Measurements from ENCODE around the gene INPP5F.
"Not testable (repeated sequence)": the region's sequence is repeated elsewhere in the genome, so short reads cannot be mapped to it uniquely, and the experiment has no call there.

Gene INPP5F

DNA sequence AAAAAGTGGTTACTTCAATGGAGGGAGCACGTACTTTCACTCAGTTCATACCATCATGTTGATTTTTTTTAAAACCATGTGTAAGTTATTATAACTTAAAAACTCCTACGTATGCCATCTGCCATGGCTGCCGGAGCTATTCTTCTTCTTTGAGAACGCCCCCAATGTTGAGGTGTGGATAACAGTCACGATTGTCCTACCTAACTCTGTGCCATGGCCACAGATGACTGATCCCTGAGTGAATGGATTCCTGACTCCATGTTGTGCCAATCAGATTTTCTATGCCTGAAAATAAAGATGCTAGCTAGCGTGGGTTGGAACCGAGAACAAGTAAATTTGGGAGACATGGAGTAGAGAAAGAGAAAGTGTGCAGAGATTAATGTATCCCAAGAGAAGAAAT lies 141.5 kb downstream of the INPP5F start:
- Histone ChIP-seq H3K79me2 (ENCODE audit: control insufficient read depth, insufficient read depth, low read length, poor library complexity) (peaks cover 26% of the 10 kb centered on the region), H3K4ac (ENCODE audit: low read depth, low read length) (peak overlapping the region; percentile 93), H2BK5ac (ENCODE audit: low read depth, low read length, poor library complexity) (no peak overlapping the region)

DNA sequence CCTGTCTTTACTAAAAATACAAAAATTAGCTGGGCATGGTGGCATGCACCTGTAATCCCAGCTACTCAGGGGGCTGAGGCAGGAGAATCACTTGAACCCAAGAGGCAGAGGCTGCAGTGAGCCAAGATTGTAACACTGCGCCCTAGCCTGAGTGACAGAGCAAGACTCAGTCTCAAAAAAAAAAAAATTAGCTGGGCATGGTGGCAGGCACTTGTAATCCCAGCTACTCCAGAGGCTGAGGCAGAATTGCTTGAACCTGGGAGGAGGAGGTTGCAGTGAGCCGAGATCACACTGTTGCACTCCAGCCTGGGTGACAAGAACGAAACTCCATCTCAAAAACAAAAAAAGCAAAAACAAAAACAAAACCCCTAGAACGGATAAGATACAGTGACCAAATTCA lies 143.5 kb downstream of the INPP5F start:
- not testable (repeated sequence) for H3K4me2 ChIP-seq (ENCODE audit: low read length); H2BK5ac ChIP-seq (ENCODE audit: low read depth, low read length, poor library complexity); H3K4me1 ChIP-seq (ENCODE audit: control insufficient read depth in 1 of 2, insufficient read depth in 2 of 2, low read length in 2 of 2); H3K9ac ChIP-seq (ENCODE audit: low read length); H3K23ac ChIP-seq (ENCODE audit: low read length); DNase-seq; H4K91ac ChIP-seq (ENCODE audit: low read depth, low read length); H2BK120ac ChIP-seq (ENCODE audit: insufficient read depth, low read length, poor library complexity); H3K14ac ChIP-seq (ENCODE audit: low read length); H4K8ac ChIP-seq (ENCODE audit: low read depth, low read length); H3K27ac ChIP-seq (ENCODE audit: low read depth, low read length); H3K9me3 ChIP-seq (ENCODE audit: insufficient read depth, low read depth, low read length); H3K4me3 ChIP-seq (ENCODE audit: low read depth, low read length); H3K18ac ChIP-seq (ENCODE audit: low read length); H2AFZ ChIP-seq (ENCODE audit: insufficient read depth, low read length, poor library complexity); H3K27me3 ChIP-seq (ENCODE audit: insufficient read depth, low read length); H4K12ac ChIP-seq (ENCODE audit: low read depth, low read length); H3K36me3 ChIP-seq (ENCODE audit: control insufficient read depth in 1 of 2, insufficient read depth in 2 of 2, low read length in 2 of 2); H2AK5ac ChIP-seq (ENCODE audit: low read length); H2BK12ac ChIP-seq (ENCODE audit: low read length)
- H3K4ac ChIP-seq (ENCODE audit: low read depth, low read length): peak overlapping the region; percentile 64
- H3K79me2 ChIP-seq (ENCODE audit: control insufficient read depth, insufficient read depth, low read length, poor library complexity): peaks cover 33% of the 10 kb centered on the region
- no CpG with 5 or more reads among the region's 4 CpGs for WGBS (ENCODE audit: extremely low coverage, insufficient coverage, insufficient read length)
- peaks cover 11% of the 10 kb centered on the region for H3K79me1 ChIP-seq (ENCODE audit: low read length)

More for the DNA sequence above, 141.5 kb downstream of the INPP5F start:
- Histone ChIP-seq H3K23ac (ENCODE audit: low read length) (no peak overlapping the region), H4K12ac (ENCODE audit: low read depth, low read length) (no peak overlapping the region), H3K27me3 (ENCODE audit: insufficient read depth, low read length) (no peaks in the 10 kb centered on the region), H4K8ac (ENCODE audit: low read depth, low read length) (no peak overlapping the region), H3K4me3 (ENCODE audit: low read depth, low read length) (no peak overlapping the region), H2BK120ac (ENCODE audit: insufficient read depth, low read length, poor library complexity) (no peak overlapping the region), H3K4me2 (ENCODE audit: low read length) (no peak overlapping the region), H3K36me3 (ENCODE audit: control insufficient read depth in 1 of 2, insufficient read depth in 2 of 2, low read length in 2 of 2) (no peaks in the 10 kb centered on the region), H2AK5ac (ENCODE audit: low read length) (no peak overlapping the region), H3K27ac (ENCODE audit: low read depth, low read length) (no peak overlapping the region), H2BK12ac (ENCODE audit: low read length) (no peak overlapping the region), H3K14ac (ENCODE audit: low read length) (no peak overlapping the region), H3K4me1 (ENCODE audit: control insufficient read depth in 1 of 2, insufficient read depth in 2 of 2, low read length in 2 of 2) (no peaks in the 10 kb centered on the region), H3K9me3 (ENCODE audit: insufficient read depth, low read depth, low read length) (no peaks in the 10 kb centered on the region), H2AFZ (ENCODE audit: insufficient read depth, low read length, poor library complexity) (no peak overlapping the region), H3K18ac (ENCODE audit: low read length) (no peak overlapping the region), H3K79me1 (ENCODE audit: low read length) (peaks cover 3% of the 10 kb centered on the region), H3K9ac (ENCODE audit: low read length) (no peak overlapping the region), H4K91ac (ENCODE audit: low read depth, low read length) (no peak overlapping the region)
- no peak for DNase-seq
- WGBS (ENCODE audit: extremely low coverage, insufficient coverage, insufficient read length): no CpG with 5 or more reads among the region's 7 CpGs

DNA sequence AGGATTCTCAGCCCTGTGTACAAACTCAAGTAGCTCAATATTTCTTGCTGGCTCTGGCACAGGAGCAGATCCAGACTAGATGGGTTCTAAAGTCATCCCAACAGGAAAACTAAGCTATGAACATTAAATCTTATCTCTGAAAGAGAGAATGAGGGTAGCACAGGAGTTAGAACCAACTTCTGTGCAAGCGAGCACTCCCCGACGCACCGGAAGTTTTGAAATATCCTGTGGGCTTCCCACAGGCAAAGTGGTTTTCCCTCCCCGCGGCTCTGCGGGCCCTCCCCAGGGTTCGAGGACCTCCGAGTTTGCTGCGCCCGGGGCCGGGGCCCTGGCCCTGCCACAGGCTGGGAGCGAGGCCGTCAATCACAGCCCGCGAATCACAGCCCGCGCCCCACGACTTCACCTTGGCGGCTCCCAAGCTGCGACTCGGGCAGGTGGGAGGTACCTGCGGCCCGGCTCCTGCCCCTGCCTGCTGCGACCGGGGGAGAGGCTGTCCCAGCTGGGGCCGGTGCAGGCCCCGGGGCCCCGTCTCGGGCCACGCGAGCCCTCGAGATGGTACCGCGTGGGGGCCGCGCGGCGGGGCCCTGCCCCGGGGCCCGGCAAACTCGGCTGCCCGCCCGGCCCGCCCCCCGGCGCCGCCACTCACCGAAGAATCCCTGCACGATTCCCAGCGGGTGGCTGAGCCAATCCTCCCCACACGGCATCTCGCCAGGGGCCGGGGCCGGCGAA lies 146.2 kb downstream of the INPP5F start:
- Histone ChIP-seq H3K27me3 (ENCODE audit: insufficient read depth, low read length) (no peaks in the 10 kb centered on the region), H4K8ac (ENCODE audit: low read depth, low read length) (peak overlapping the region; percentile 72), H3K14ac (ENCODE audit: low read length) (peak overlapping the region; percentile 85), H2AFZ (ENCODE audit: insufficient read depth, low read length, poor library complexity) (peak overlapping the region; percentile 76), H3K23ac (ENCODE audit: low read length) (no peak overlapping the region), H3K4me2 (ENCODE audit: low read length) (peak overlapping the region; percentile 100), H3K4me1 (ENCODE audit: control insufficient read depth in 1 of 2, insufficient read depth in 2 of 2, low read length in 2 of 2) (no peaks in the 10 kb centered on the region), H3K79me1 (ENCODE audit: low read length) (peaks cover 11% of the 10 kb centered on the region), H3K9me3 (ENCODE audit: insufficient read depth, low read depth, low read length) (no peaks in the 10 kb centered on the region), H3K79me2 (ENCODE audit: control insufficient read depth, insufficient read depth, low read length, poor library complexity) (peaks cover 27% of the 10 kb centered on the region), H4K12ac (ENCODE audit: low read depth, low read length) (peak overlapping the region; percentile 14), H2BK12ac (ENCODE audit: low read length) (no peak overlapping the region), H2BK5ac (ENCODE audit: low read depth, low read length, poor library complexity) (peak overlapping the region; percentile 89), H3K4me3 (ENCODE audit: low read depth, low read length) (peak overlapping the region; percentile 89), H3K9ac (ENCODE audit: low read length) (peak overlapping the region; percentile 94), H3K18ac (ENCODE audit: low read length) (peak overlapping the region; percentile 85), H3K4ac (ENCODE audit: low read depth, low read length) (peak overlapping the region; percentile 97), H3K36me3 (ENCODE audit: control insufficient read depth in 1 of 2, insufficient read depth in 2 of 2, low read length in 2 of 2) (no peaks in the 10 kb centered on the region), H4K91ac (ENCODE audit: low read depth, low read length) (peak overlapping the region; percentile 95), H2AK5ac (ENCODE audit: low read length) (peak overlapping the region; percentile 36), H3K27ac (ENCODE audit: low read depth, low read length) (peak overlapping the region; percentile 79), H2BK120ac (ENCODE audit: insufficient read depth, low read length, poor library complexity) (peak overlapping the region; percentile 67)
- peak; percentile 46 to 72 for DNase-seq
- no CpG with 5 or more reads among the region's 56 CpGs for WGBS (ENCODE audit: extremely low coverage, insufficient coverage, insufficient read length)

GRCh38 chr10:119872610-119872859 lies 146.7 kb downstream of the INPP5F start, which contains the start of gene MCMBP:
MCMBP (minus strand) TSS chr10:119872843; CDS start chr10:119872584, 259 bp downstream.
- no peaks in the 10 kb centered on the region for H3K4me1 ChIP-seq (ENCODE audit: control insufficient read depth in 1 of 2, insufficient read depth in 2 of 2, low read length in 2 of 2)
- WGBS (ENCODE audit: extremely low coverage, insufficient coverage, insufficient read length): no CpG with 5 or more reads among the region's 42 CpGs

More at GRCh38 chr10:119872610-119872859, 146.7 kb downstream of the INPP5F start, which contains the start of gene MCMBP:
- no peak for DNase-seq
- H2BK12ac ChIP-seq (ENCODE audit: low read length): no peak within 1 kb of the TSS
- no peak within 1 kb of the TSS for H3K23ac ChIP-seq (ENCODE audit: low read length)
- H3K79me2 ChIP-seq (ENCODE audit: control insufficient read depth, insufficient read depth, low read length, poor library complexity): peaks cover 25% of the 10 kb centered on the region
- peak within 1 kb of the TSS; percentile 80 for H4K8ac ChIP-seq (ENCODE audit: low read depth, low read length)
- peak within 1 kb of the TSS; percentile 89 for H3K4me3 ChIP-seq (ENCODE audit: low read depth, low read length)
- H2BK5ac ChIP-seq (ENCODE audit: low read depth, low read length, poor library complexity): peak within 1 kb of the TSS; percentile 89
- H3K79me1 ChIP-seq (ENCODE audit: low read length): peaks cover 11% of the 10 kb centered on the region
- peak within 1 kb of the TSS; percentile 55 for H4K12ac ChIP-seq (ENCODE audit: low read depth, low read length)
- H2BK120ac ChIP-seq (ENCODE audit: insufficient read depth, low read length, poor library complexity): peak within 1 kb of the TSS; percentile 67
- no peaks in the 10 kb centered on the region for H3K27me3 ChIP-seq (ENCODE audit: insufficient read depth, low read length)
- H3K9me3 ChIP-seq (ENCODE audit: insufficient read depth, low read depth, low read length): no peaks in the 10 kb centered on the region
- peak within 1 kb of the TSS; percentile 85 for H3K14ac ChIP-seq (ENCODE audit: low read length)
- H4K91ac ChIP-seq (ENCODE audit: low read depth, low read length): peak within 1 kb of the TSS; percentile 95
- H3K27ac ChIP-seq (ENCODE audit: low read depth, low read length): peak within 1 kb of the TSS; percentile 79
- peak within 1 kb of the TSS; percentile 100 for H3K4me2 ChIP-seq (ENCODE audit: low read length)
- peak within 1 kb of the TSS; percentile 36 for H2AK5ac ChIP-seq (ENCODE audit: low read length)
- H3K36me3 ChIP-seq (ENCODE audit: control insufficient read depth in 1 of 2, insufficient read depth in 2 of 2, low read length in 2 of 2): no peaks in the 10 kb centered on the region
- H3K9ac ChIP-seq (ENCODE audit: low read length): peak within 1 kb of the TSS; percentile 94
- H3K18ac ChIP-seq (ENCODE audit: low read length): peak within 1 kb of the TSS; percentile 85
- peak within 1 kb of the TSS; percentile 97 for H3K4ac ChIP-seq (ENCODE audit: low read depth, low read length)
- peak within 1 kb of the TSS; percentile 76 for H2AFZ ChIP-seq (ENCODE audit: insufficient read depth, low read length, poor library complexity)
